HepG2 (cell line): ENCODE measurements around the gene WDR5B. TPM values are rescaled to one million over a fixed set of nuclear protein-coding genes. Genes with fewer than 3 reads are reported as not detected.

Source experiments
- EHMT2 ChIP-seq: fragments of 200-600 bp; sonication (generic); IDR thresholded peaks from 2 replicates; pipeline ENCODE4 v1.7.0; 2017; ENCODE audit warnings: antibody characterized with exemption, low read depth, low read length, borderline replicate concordance
- FOXM1 ChIP-seq: sonication (generic); formaldehyde crosslinking; IDR thresholded peaks from 2 replicates; pipeline ENCODE4 v1.5.0; 2020; ENCODE audit warnings: missing genetic modification reagents
- GPBP1L1 ChIP-seq: sonication (generic); formaldehyde crosslinking; IDR thresholded peaks from 2 replicates; pipeline ENCODE4 v1.5.0; 2020; ENCODE audit warnings: mild to moderate bottlenecking, missing genetic modification reagents
- NCOA2 ChIP-seq: sonication (generic); formaldehyde crosslinking; IDR thresholded peaks from 2 replicates; pipeline ENCODE4 v1.8.0; 2022; ENCODE audit warnings: inconsistent platforms
- PHB2 ChIP-seq: fragments of 450-650 bp; IDR thresholded peaks from 2 replicates; pipeline ENCODE4 v1.6.1; 2018; ENCODE audit not compliant: partially characterized antibody
- RCOR2 ChIP-seq: IDR thresholded peaks from 2 replicates; pipeline ENCODE4 v1.6.1; 2016; ENCODE audit warnings: missing biosample characterization, missing genetic modification reagents
- SIN3B ChIP-seq: fragments of 150-350 bp; IDR thresholded peaks from 2 replicates; pipeline ENCODE4 v1.6.1; 2014; ENCODE audit warnings: low read length
- ZFP36L1 ChIP-seq: sonication (generic); formaldehyde crosslinking; IDR thresholded peaks from 2 replicates; pipeline ENCODE4 v1.8.0; 2022; ENCODE audit warnings: mild to moderate bottlenecking, missing genetic modification reagents, moderate library complexity
- ZNF501 ChIP-seq: sonication (generic); formaldehyde crosslinking; IDR thresholded peaks from 2 replicates; pipeline ENCODE4 v1.5.1; 2020; ENCODE audit warnings: mild to moderate bottlenecking, moderate library complexity, missing genetic modification reagents
- ZNF687 ChIP-seq: sonication (generic); formaldehyde crosslinking; IDR thresholded peaks from 2 replicates; pipeline ENCODE4 v1.5.1; 2020; ENCODE audit warnings: mild to moderate bottlenecking, missing genetic modification reagents, moderate library complexity
- ZNF788 ChIP-seq: sonication (generic); formaldehyde crosslinking; IDR thresholded peaks from 2 replicates; pipeline ENCODE4 v1.5.0; 2020; ENCODE audit warnings: mild to moderate bottlenecking, missing genetic modification reagents, borderline replicate concordance
- polyA plus RNA-seq, 8 experiments: library from polyadenylated mRNA; depleted of rRNA in 3 of 8; stranded (reverse) in 7 of 8; unstranded in 1 of 8; fragments of >200 nt; fragmentation: Illumina TruSeq in 4 of 8; extraction: Trizol in 4 of 8; gene quantifications; 2 replicates each; pipeline versions ENCODE4 v1.2.1 to v1.2.3, GENCODE V29; 2011 to 2016; ENCODE audit warnings: low read depth in 4 of 8, missing spikeins in 1 of 8, mixed read lengths in 1 of 8; ENCODE audit not compliant: insufficient read depth in 1 of 8
- total RNA-seq, 5 experiments: library from RNA; depleted of rRNA; stranded (reverse); fragments of >200 nt; fragmentation: Illumina TruSeq; extraction: Trizol; gene quantifications; 2 replicates each; pipeline ENCODE4 v1.2.3, GENCODE V29; 2016; ENCODE audit warnings: low read depth in 1 of 5
- TF ChIP-seq, protein P1 (sequence below): sonication (generic); formaldehyde crosslinking; IDR thresholded peaks from 2 replicates; pipeline ENCODE4 v1.4.0; 2020; ENCODE audit warnings: missing genetic modification reagents, borderline replicate concordance
- TF ChIP-seq, protein P2 (sequence below), 2 experiments: sonication (generic) in 1 of 2; formaldehyde crosslinking in 1 of 2; IDR thresholded peaks; 2 replicates each; pipeline versions ENCODE4 v1.4.0 to v1.6.1; 2018 to 2020; ENCODE audit warnings: missing genetic modification reagents in 2 of 2, borderline replicate concordance in 1 of 2, low read depth in 1 of 2, mild to moderate bottlenecking in 1 of 2, missing biosample characterization in 1 of 2

The WDR5B gene
- total and polyA plus RNA-seq, 2 of the 13 experiments (the other 11 are each of a cell fraction or from before 2014, with no cell fraction given), result 2.5 to 3.6 TPM

DNA sequence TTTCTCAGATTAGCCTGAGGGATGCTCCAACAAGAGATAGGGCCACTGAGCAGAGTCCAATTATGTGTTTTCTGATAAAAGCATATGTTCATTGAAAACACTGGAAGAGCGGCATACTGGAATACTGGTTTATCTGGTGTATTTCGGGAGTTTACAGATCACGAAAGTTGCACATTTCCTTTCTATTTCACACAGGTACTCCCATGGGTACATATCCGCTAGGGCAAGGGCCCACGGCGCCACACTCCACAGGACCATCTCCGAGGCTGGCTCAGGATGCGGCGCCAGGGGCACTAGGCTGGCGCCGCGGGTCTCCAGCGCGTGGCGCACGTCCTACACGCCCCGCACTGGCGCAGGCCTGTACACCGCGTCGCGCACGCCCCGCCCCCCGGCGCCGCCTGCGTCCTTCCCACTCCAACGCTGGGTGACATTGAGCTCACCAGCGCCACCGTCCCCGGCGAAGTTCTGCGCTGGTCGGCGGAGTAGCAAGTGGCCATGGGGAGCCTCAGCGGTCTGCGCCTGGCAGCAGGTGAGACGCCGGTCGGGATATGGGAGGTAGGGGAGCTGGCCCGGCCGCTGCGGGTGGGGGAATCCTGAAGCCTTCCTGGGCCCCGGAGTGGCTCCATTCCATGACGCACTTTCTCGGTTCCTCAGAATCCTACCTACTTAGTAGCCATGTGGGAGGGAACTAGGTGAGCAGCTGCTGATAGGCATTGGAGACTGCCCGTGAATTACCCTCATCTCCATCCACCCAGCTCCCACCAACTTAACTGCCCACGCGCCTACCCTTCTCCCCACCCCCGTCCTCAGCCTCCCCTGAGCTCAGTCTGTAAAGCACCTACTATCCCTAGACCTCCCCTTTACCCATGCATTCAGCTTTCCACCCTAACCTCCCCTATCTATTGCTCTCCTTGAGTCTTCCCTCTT lies 31.8 kb downstream of the WDR5B start, which contains the start of gene FAM162A (continued):
- TF ChIP-seq, protein P1, sequence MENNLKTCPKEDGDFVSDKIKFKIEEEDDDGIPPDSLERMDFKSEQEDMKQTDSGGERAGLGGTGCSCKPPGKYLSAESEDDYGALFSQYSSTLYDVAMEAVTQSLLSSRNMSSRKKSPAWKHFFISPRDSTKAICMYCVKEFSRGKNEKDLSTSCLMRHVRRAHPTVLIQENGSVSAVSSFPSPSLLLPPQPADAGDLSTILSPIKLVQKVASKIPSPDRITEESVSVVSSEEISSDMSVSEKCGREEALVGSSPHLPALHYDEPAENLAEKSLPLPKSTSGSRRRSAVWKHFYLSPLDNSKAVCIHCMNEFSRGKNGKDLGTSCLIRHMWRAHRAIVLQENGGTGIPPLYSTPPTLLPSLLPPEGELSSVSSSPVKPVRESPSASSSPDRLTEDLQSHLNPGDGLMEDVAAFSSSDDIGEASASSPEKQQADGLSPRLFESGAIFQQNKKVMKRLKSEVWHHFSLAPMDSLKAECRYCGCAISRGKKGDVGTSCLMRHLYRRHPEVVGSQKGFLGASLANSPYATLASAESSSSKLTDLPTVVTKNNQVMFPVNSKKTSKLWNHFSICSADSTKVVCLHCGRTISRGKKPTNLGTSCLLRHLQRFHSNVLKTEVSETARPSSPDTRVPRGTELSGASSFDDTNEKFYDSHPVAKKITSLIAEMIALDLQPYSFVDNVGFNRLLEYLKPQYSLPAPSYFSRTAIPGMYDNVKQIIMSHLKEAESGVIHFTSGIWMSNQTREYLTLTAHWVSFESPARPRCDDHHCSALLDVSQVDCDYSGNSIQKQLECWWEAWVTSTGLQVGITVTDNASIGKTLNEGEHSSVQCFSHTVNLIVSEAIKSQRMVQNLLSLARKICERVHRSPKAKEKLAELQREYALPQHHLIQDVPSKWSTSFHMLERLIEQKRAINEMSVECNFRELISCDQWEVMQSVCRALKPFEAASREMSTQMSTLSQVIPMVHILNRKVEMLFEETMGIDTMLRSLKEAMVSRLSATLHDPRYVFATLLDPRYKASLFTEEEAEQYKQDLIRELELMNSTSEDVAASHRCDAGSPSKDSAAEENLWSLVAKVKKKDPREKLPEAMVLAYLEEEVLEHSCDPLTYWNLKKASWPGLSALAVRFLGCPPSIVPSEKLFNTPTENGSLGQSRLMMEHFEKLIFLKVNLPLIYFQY (CRISPR knock-in tag), result no peak; the same call in 1 of the 2 replicates
- TF ChIP-seq GPBP1L1 (CRISPR knock-in tag) (no peak), ZNF687 (CRISPR knock-in tag) (peak; percentile 98), FOXM1 (CRISPR knock-in tag) (0 out of 2 replicates have a peak, but pooled peaks have one; percentile 77), NCOA2 (peak; percentile 65; the same call in 1 of the 2 replicates), ZNF501 (CRISPR knock-in tag) (peak; percentile 71), SIN3B (peak; percentile 66; the same call in 1 of the 2 replicates), PHB2 (no peak), EHMT2 (no peak), RCOR2 (CRISPR knock-in tag) (no peak), ZNF788 (CRISPR knock-in tag) (peak; percentile 90; the same call in 1 of the 2 replicates), ZFP36L1 (no peak)
- TF ChIP-seq, protein P2, sequence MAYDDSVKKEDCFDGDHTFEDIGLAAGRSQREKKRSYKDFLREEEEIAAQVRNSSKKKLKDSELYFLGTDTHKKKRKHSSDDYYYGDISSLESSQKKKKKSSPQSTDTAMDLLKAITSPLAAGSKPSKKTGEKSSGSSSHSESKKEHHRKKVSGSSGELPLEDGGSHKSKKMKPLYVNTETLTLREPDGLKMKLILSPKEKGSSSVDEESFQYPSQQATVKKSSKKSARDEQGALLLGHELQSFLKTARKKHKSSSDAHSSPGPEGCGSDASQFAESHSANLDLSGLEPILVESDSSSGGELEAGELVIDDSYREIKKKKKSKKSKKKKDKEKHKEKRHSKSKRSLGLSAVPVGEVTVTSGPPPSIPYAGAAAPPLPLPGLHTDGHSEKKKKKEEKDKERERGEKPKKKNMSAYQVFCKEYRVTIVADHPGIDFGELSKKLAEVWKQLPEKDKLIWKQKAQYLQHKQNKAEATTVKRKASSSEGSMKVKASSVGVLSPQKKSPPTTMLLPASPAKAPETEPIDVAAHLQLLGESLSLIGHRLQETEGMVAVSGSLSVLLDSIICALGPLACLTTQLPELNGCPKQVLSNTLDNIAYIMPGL (CRISPR knock-in tag; IDR thresholded peaks at IDR 0.05; ENCODE audit: borderline replicate concordance in 1 of 2, low read depth in 1 of 2), result peak; percentile 99 to 100
